DND-41 (cell line): ENCODE measurements around the gene TFE3.

Experiments
- CTCF ChIP-seq: IDR thresholded peaks from 2 replicates; pipeline ENCODE4 v1.5.1; 2012; ENCODE audit warnings: borderline replicate concordance, low read length, moderate library complexity, mild to moderate bottlenecking; ENCODE audit not compliant: poor library complexity, severe bottlenecking; ENCODE audit errors: extremely low read depth
- EZH2 ChIP-seq: IDR thresholded peaks from 3 replicates; pipeline ENCODE4 v1.6.1; 2012; ENCODE audit warnings: borderline replicate concordance, low read depth, mild to moderate bottlenecking, moderate library complexity, low read length, inconsistent platforms; ENCODE audit not compliant: severe bottlenecking

GRCh38 chrX:49077941-49078340 is 34.8 kb upstream of the TFE3 start:
- TF ChIP-seq CTCF (no peak), EZH2 (no peak)
